D721Med (cell line): ENCODE measurements around the gene PPIL4.

Source experiments
- DNase-seq: peaks from one replicate; pipeline ENCODE4 v3.0.0; 2011; ENCODE audit warnings: low spot score; ENCODE audit not compliant: insufficient read length
- FAIRE-seq: peaks from 2 replicates; lab custom pipeline; 2011; peaks lifted over from hg19 to GRCh38; lab: Jason Lieb, UNC
- CTCF ChIP-seq: IDR thresholded peaks from 2 replicates; pipeline ENCODE4 v1.5.1; 2012; ENCODE audit warnings: mild to moderate bottlenecking, control low read depth; ENCODE audit not compliant: insufficient read depth; ENCODE audit errors: missing control alignments

PPIL4 gene

GRCh38 chr6:149529650-149530049, 16.2 kb downstream of the PPIL4 start:
- TF ChIP-seq CTCF: no peak
- DNase-seq: no peak
- FAIRE-seq: no peak

GRCh38 chr6:149515494-149515893, 30.3 kb downstream of the PPIL4 start:
- DNase-seq (no peak), FAIRE-seq (no peak)
- TF ChIP-seq CTCF: no peak

- no peak for DNase-seq
- no peak for TF ChIP-seq CTCF
- FAIRE-seq: no peak
Observed at GRCh38 chr6:149513915-149514314, 31.9 kb downstream of the PPIL4 start.

GRCh38 chr6:149510793-149511512, 34.9 kb downstream of the PPIL4 start:
- TF ChIP-seq CTCF: no peak
- FAIRE-seq (no peak), DNase-seq (no peak)

- DNase-seq (no peak), FAIRE-seq (no peak)
- no peak for TF ChIP-seq CTCF
Observed at GRCh38 chr6:149508485-149508884, 37.4 kb downstream of the PPIL4 start.

- TF ChIP-seq CTCF: no peak
- DNase-seq: no peak
- no peak for FAIRE-seq
Observed at GRCh38 chr6:149503872-149504271, 42.0 kb downstream of the PPIL4 start.

GRCh38 chr6:149503276-149503675, 42.6 kb downstream of the PPIL4 start:
- no peak for TF ChIP-seq CTCF
- FAIRE-seq (no peak), DNase-seq (no peak)
